Peyer's patch (tissue), 4 donors: ENCODE data around the gene OPCML.
"Not testable (repeated sequence)": the region's sequence is repeated elsewhere in the genome, so short reads cannot be mapped to it uniquely, and the experiment has no call there.

ENCODE experiments used
- CTCF ChIP-seq, 6 experiments: fragments of 450-650 bp in 4 of 6; fragments of 200-600 bp in 2 of 6; sonication (generic) in 1 of 6; IDR thresholded peaks; one replicate each; pipeline ENCODE4 v1.5.1; 2017 to 2019; ENCODE audit warnings: antibody characterized with exemption in 6 of 6, mild to moderate bottlenecking in 3 of 6, moderate library complexity in 1 of 6
- POLR2A ChIP-seq, 2 donors: fragments of 450-650 bp; IDR thresholded peaks; one replicate each; pipeline ENCODE4 v1.5.1; 2017; ENCODE audit warnings: antibody characterized with exemption in 2 of 2, mild to moderate bottlenecking in 2 of 2, moderate library complexity in 2 of 2

GRCh38 chr11:132370114-132370513 is 1162.2 kb downstream of the OPCML start:
- not testable (repeated sequence) for TF ChIP-seq POLR2A, CTCF (IDR thresholded peaks at IDR 0.05)
